GM19193 (cell line): ENCODE results near the gene HS1BP3.

Experiments
- POLR2A ChIP-seq: IDR thresholded peaks from 4 replicates; pipeline ENCODE4 v1.6.1; 2011; ENCODE audit not compliant: insufficient read depth, insufficient read length; ENCODE audit errors: extremely low read depth

Gene HS1BP3

GRCh38 chr2:20635113-20635510, 15.8 kb downstream of the HS1BP3 start:
- TF ChIP-seq POLR2A, result no peak

GRCh38 chr2:20634507-20635112, 16.3 kb downstream of the HS1BP3 start:
- TF ChIP-seq POLR2A, result no peak

GRCh38 chr2:20633794-20634506, 16.9 kb downstream of the HS1BP3 start:
- no peak for TF ChIP-seq POLR2A

GRCh38 chr2:20633001-20633400, 17.9 kb downstream of the HS1BP3 start:
- no peak for TF ChIP-seq POLR2A

GRCh38 chr2:20632446-20632990, 18.4 kb downstream of the HS1BP3 start:
- no peak for TF ChIP-seq POLR2A

- no peak for TF ChIP-seq POLR2A
Observed at GRCh38 chr2:20631617-20632307, 19.1 kb downstream of the HS1BP3 start.

- TF ChIP-seq POLR2A, result no peak
Observed at GRCh38 chr2:20630967-20631366, 19.9 kb downstream of the HS1BP3 start.

GRCh38 chr2:20629581-20630171, 21.2 kb downstream of the HS1BP3 start:
- no peak for TF ChIP-seq POLR2A

GRCh38 chr2:20629181-20629580, 21.7 kb downstream of the HS1BP3 start:
- TF ChIP-seq POLR2A, result no peak

GRCh38 chr2:20627712-20628380, 23.1 kb downstream of the HS1BP3 start:
- no peak for TF ChIP-seq POLR2A

GRCh38 chr2:20626698-20627513, 24.0 kb downstream of the HS1BP3 start:
- no peak for TF ChIP-seq POLR2A

- no peak for TF ChIP-seq POLR2A
Observed at GRCh38 chr2:20626392-20626697, 24.6 kb downstream of the HS1BP3 start.

GRCh38 chr2:20625491-20626391, 25.2 kb downstream of the HS1BP3 start:
- TF ChIP-seq POLR2A, result no peak
